Endothelial cell of umbilical vein (primary cell): Measurements from ENCODE around the gene DBI. TPM values are rescaled to one million over a fixed set of nuclear protein-coding genes. Genes with fewer than 3 reads are reported as not detected.

Experiments
- BruUV-seq: library from RNA; stranded (reverse); fragments of 400-500 nt; replicated peaks from 2 replicates; lab custom pipeline; 2021; lab: Mats Ljungman, UMichigan
- CTCF ChIA-PET: fragments of 300-600, 350-600 bp; sonication (Branson Sonifier 250); formaldehyde crosslinking; loops from one replicate; lab custom pipeline; 2021; ENCODE audit warnings: antibody characterized with exemption, inconsistent platforms; lab: Charles Lee
- POLR2A ChIA-PET: fragments of 300-600, 350-600 bp; sonication (Branson Sonifier 250); formaldehyde crosslinking; loops from one replicate; lab custom pipeline; 2021; ENCODE audit warnings: antibody characterized with exemption, inconsistent platforms; lab: Charles Lee
- DNase-seq: peaks from one replicate; pipeline ENCODE4 v3.0.0-alpha.2; 2011; ENCODE audit warnings: low read depth, low spot score
- FAIRE-seq: peaks from 2 replicates; lab custom pipeline; 2011; peaks lifted over from hg19 to GRCh38; lab: Jason Lieb, UNC
- H2AFZ ChIP-seq: 2 replicates; pipeline ENCODE4 v1.6.0; 2012; ENCODE audit warnings: low read depth, low read length, control low read depth, inconsistent platforms
- H3K27ac ChIP-seq: 2 replicates; pipeline ENCODE4 v1.5.1; 2011; ENCODE audit warnings: low read depth, mild to moderate bottlenecking, control low read depth, low read length, moderate library complexity; ENCODE audit not compliant: insufficient read depth
- H3K27me3 ChIP-seq, 2 experiments: 2 replicates each; pipeline versions ENCODE4 v1.6.0 to v1.6.1; 2011; ENCODE audit warnings: low read length in 2 of 2, mixed read lengths in 1 of 2; ENCODE audit not compliant: control insufficient read depth in 2 of 2, insufficient read depth in 2 of 2
- H3K36me3 ChIP-seq, 2 experiments: 2 replicates in 1 of 2; 3 replicates in 1 of 2; pipeline ENCODE4 v1.5.1; 2011; ENCODE audit warnings: low read length in 2 of 2, mild to moderate bottlenecking in 1 of 2, moderate library complexity in 1 of 2; ENCODE audit not compliant: control insufficient read depth in 2 of 2, insufficient read depth in 2 of 2; ENCODE audit errors: extremely low read depth in 1 of 2
- H3K4me1 ChIP-seq: 3 replicates; pipeline ENCODE4 v1.5.1; 2011; ENCODE audit warnings: mild to moderate bottlenecking, low read length; ENCODE audit not compliant: control insufficient read depth, insufficient read depth; ENCODE audit errors: extremely low read depth
- H3K4me2 ChIP-seq: 2 replicates; pipeline ENCODE4 v1.6.1; 2011; ENCODE audit warnings: low read length, control low read depth, mixed read lengths; ENCODE audit not compliant: insufficient read depth
- H3K4me3 ChIP-seq, 3 experiments: fragments of 200-600 bp in 1 of 3; sonication (generic), shearing (Covaris generic) in 1 of 3; replicated peaks in 1 of 3; 2 replicates each; pipeline ENCODE4 v1.5.1; 2011 to 2016; ENCODE audit warnings: control low read depth in 3 of 3, low read length in 3 of 3, mild to moderate bottlenecking in 2 of 3, inconsistent platforms in 1 of 3, low read depth in 1 of 3, moderate library complexity in 1 of 3; ENCODE audit not compliant: insufficient read depth in 1 of 3
- H3K79me2 ChIP-seq: 2 replicates; pipeline ENCODE4 v1.6.0; 2012; ENCODE audit warnings: low read length, inconsistent platforms; ENCODE audit not compliant: control insufficient read depth, insufficient read depth
- H3K9ac ChIP-seq: replicated peaks from 2 replicates; pipeline ENCODE3; 2011; ENCODE audit warnings: low read length, control low read depth; ENCODE audit not compliant: insufficient read depth; ENCODE audit errors: extremely low read depth
- H3K9me1 ChIP-seq: replicated peaks from 3 replicates; pipeline ENCODE4 v1.6.0; 2011; ENCODE audit warnings: mild to moderate bottlenecking, low read length; ENCODE audit not compliant: control insufficient read depth, insufficient read depth; ENCODE audit errors: extremely low read depth
- H3K9me3 ChIP-seq: replicated peaks from 2 replicates; pipeline ENCODE4 v1.5.1; 2012; ENCODE audit warnings: low read length, inconsistent platforms; ENCODE audit not compliant: control insufficient read depth, insufficient read depth
- H4K20me1 ChIP-seq: replicated peaks from 2 replicates; pipeline ENCODE3; 2011; ENCODE audit warnings: mild to moderate bottlenecking, low read length; ENCODE audit not compliant: control insufficient read depth, insufficient read depth; ENCODE audit errors: extremely low read depth
- EZH2 ChIP-seq: IDR thresholded peaks from 2 replicates; pipeline ENCODE4 v1.6.1; 2012; ENCODE audit warnings: borderline replicate concordance, low read depth, mild to moderate bottlenecking, moderate library complexity, low read length, inconsistent platforms; ENCODE audit not compliant: severe bottlenecking
- FOS ChIP-seq: IDR thresholded peaks from 2 replicates; pipeline ENCODE4 v1.6.1; 2011; ENCODE audit warnings: mild to moderate bottlenecking, low read length, moderate library complexity, borderline replicate concordance; ENCODE audit not compliant: insufficient read depth
- GATA2 ChIP-seq: IDR thresholded peaks from 2 replicates; pipeline ENCODE4 v1.7.0; 2011; ENCODE audit warnings: low read depth, mild to moderate bottlenecking, moderate library complexity, mixed read lengths, low read length; ENCODE audit not compliant: insufficient read length, insufficient read depth
- JUN ChIP-seq: IDR thresholded peaks from 2 replicates; pipeline ENCODE4 v1.6.1; 2011; ENCODE audit warnings: borderline replicate concordance, low read depth; ENCODE audit not compliant: insufficient read length, insufficient read depth
- MAX ChIP-seq: IDR thresholded peaks from 2 replicates; pipeline ENCODE4 v1.6.1; 2011; ENCODE audit not compliant: insufficient read depth, insufficient read length
- MYC ChIP-seq: IDR thresholded peaks from one replicate; pipeline ENCODE4 v1.6.1; 2011; ENCODE audit warnings: mild to moderate bottlenecking, low read depth, low read length
- POLR2A ChIP-seq: IDR thresholded peaks from 2 replicates; pipeline ENCODE4 v1.6.1; 2012; ENCODE audit warnings: low read depth, mild to moderate bottlenecking, control low read depth, low read length
- POLR2AphosphoS5 ChIP-seq: IDR thresholded peaks from 2 replicates; pipeline ENCODE4 v1.6.1; 2012; ENCODE audit warnings: low read depth, mild to moderate bottlenecking, control low read depth, low read length, moderate library complexity; ENCODE audit not compliant: insufficient read depth
- dilution Hi-C: fragments of 300-500 bp; cut with MboI; formaldehyde crosslinking; loops from one replicate; pipeline ENCODE4 v1.15.0; 2019; ENCODE audit warnings: low sequenced_read_pairs; ENCODE audit not compliant: extremely low pct_ligation_motif_present
- intact Hi-C: fragments of 100-400 bp; cut with micrococcal nuclease; formaldehyde crosslinking; loops from one replicate; pipeline ENCODE4 v1.10.0; 2022
- polyA plus RNA-seq, 4 experiments: library from polyadenylated mRNA; depleted of rRNA in 3 of 4; stranded (reverse) in 3 of 4; unstranded in 1 of 4; fragments of >200 nt; gene quantifications; 2 replicates each; pipeline versions ENCODE4 v1.2.1 to v1.2.3, GENCODE V29; 2011 to 2012; ENCODE audit warnings: missing spikeins in 1 of 4
- total RNA-seq: library from RNA; stranded (reverse); gene quantifications from 2 replicates; pipeline ENCODE4 v1.2.3, GENCODE V29; 2021
- TF ChIP-seq, protein P1 (sequence below), 2 donors: IDR thresholded peaks; 1 replicate in 1 of 2; 2 replicates in 1 of 2; pipeline ENCODE4 v1.5.1; 2011; ENCODE audit warnings: low read length in 2 of 2, mild to moderate bottlenecking in 2 of 2, moderate library complexity in 2 of 2, control low read depth in 1 of 2, inconsistent platforms in 1 of 2, low read depth in 1 of 2; ENCODE audit not compliant: insufficient read depth in 1 of 2; ENCODE audit errors: extremely low read depth in 1 of 2

The DBI gene
- total and polyA plus RNA-seq, 2 donors (not counting 3 experiments of a cell fraction or from before 2014, with no cell fraction given): 214 to 233 TPM

- CTCF ChIA-PET: no interaction called here
- FAIRE-seq: no peak
Measured at GRCh38 chr2:119352357-119352756, 14.4 kb upstream of the DBI start.

More at GRCh38 chr2:119352357-119352756, 14.4 kb upstream of the DBI start:
- H4K20me1 ChIP-seq: no peaks in the 10 kb centered on the region
- H3K4me2 ChIP-seq: no peak overlapping the region
- no peaks in the 10 kb centered on the region for H3K79me2 ChIP-seq
- TF ChIP-seq POLR2AphosphoS5 (no peak), FOS (no peak), POLR2A (no peak), MAX (no peak), EZH2 (no peak), JUN (no peak), MYC (no peak), GATA2 (no peak)
- TF ChIP-seq, protein P1, sequence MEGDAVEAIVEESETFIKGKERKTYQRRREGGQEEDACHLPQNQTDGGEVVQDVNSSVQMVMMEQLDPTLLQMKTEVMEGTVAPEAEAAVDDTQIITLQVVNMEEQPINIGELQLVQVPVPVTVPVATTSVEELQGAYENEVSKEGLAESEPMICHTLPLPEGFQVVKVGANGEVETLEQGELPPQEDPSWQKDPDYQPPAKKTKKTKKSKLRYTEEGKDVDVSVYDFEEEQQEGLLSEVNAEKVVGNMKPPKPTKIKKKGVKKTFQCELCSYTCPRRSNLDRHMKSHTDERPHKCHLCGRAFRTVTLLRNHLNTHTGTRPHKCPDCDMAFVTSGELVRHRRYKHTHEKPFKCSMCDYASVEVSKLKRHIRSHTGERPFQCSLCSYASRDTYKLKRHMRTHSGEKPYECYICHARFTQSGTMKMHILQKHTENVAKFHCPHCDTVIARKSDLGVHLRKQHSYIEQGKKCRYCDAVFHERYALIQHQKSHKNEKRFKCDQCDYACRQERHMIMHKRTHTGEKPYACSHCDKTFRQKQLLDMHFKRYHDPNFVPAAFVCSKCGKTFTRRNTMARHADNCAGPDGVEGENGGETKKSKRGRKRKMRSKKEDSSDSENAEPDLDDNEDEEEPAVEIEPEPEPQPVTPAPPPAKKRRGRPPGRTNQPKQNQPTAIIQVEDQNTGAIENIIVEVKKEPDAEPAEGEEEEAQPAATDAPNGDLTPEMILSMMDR (IDR thresholded peaks at IDR 0.05; ENCODE audit: extremely low read depth in 1 of 2, insufficient read depth in 1 of 2, low read depth in 1 of 2, low read length in 2 of 2): no peak
- DNase-seq: no peak
- POLR2A ChIA-PET: no interaction called here
- no peak overlapping the region for H3K9ac ChIP-seq
- dilution Hi-C loops: no loop called here
- H3K9me3 ChIP-seq: no peaks in the 10 kb centered on the region
- H2AFZ ChIP-seq: no peak overlapping the region
- no peaks in the 10 kb centered on the region for H3K4me1 ChIP-seq
- no TSS peak for BruUV-seq
- H3K9me1 ChIP-seq: no peaks in the 10 kb centered on the region
- no peaks in the 10 kb centered on the region for H3K27me3 ChIP-seq
- H3K4me3 ChIP-seq: no peak overlapping the region
- H3K27ac ChIP-seq: no peak overlapping the region
- intact Hi-C loops: no loop called here
- no peaks in the 10 kb centered on the region for H3K36me3 ChIP-seq
